Stimulated activated CD8-positive, alpha-beta memory T cell treated with anti-CD3 and anti-CD28 coated beads, Interleukin-7, amount 100 ng/mL, for 48 hours (primary cell): ENCODE measurements around the gene SNAPIN.

Source experiments
- DNase-seq, 2 donors: peaks; one replicate each; pipeline ENCODE4 v3.0.0-alpha.2; 2020; ENCODE audit warnings: low read depth in 1 of 2; ENCODE audit errors: extremely low read depth in 1 of 2

Gene SNAPIN

DNA sequence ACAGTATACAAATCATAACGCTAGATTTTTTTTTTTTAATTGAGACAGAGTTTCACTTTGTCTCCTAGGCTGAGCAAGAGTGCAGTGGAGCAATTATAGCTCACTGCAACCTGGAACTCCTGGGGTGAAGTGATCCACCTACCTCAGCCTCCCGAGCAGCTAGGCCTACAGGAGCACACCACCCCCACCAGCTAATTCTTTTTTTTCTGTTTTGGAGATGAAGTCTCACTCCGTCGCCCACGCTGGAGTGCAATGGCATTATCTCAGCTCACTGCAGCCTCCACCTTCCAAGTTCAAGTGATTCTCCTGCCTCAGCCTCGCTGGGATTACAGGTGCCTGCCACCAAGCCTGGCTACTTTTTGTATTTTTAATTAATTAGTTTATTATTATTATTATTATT is 41.3 kb downstream of the SNAPIN start:
- DNase-seq = no peak

GRCh38 chr1:153705484-153705883 is 47.0 kb downstream of the SNAPIN start:
- no peak for DNase-seq

DNA sequence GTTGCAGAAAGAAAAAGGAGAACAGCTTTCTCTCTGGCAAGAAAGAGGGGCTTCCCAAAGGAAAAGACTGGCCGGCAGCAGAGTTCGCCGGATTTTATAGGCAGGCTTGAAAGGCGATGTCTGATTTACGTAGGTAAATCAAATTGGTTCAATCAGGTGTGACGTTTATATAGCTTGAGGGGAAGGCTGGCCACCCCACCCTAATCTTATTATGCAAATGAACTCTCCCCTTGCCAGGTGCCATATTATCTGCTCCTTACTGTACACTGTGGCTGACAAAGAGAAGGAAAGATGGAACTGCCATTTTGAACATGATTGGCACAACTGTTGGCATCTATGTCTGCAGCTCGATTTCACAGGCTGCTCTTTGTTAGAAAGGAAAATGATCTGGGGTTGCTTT is 52.5 kb downstream of the SNAPIN start:
- DNase-seq = no peak
